Cardiac muscle cell (in vitro differentiated cells and primary cell): Measurements from ENCODE around the gene SPOP. TPM values are rescaled to one million over a fixed set of nuclear protein-coding genes. Genes with fewer than 3 reads are reported as not detected.
"Not testable (repeated sequence)": the region's sequence is repeated elsewhere in the genome, so short reads cannot be mapped to it uniquely, and the experiment has no call there.

Experiments
- DNase-seq, 2 donors: peaks; one replicate each; pipeline versions ENCODE4 v3.0.0 to v3.0.0-alpha.2; 2010 to 2017; ENCODE audit warnings: low read depth in 1 of 2, low spot score in 1 of 2
- H3K27ac ChIP-seq: fragments of 200-600 bp; sonication (generic); 2 replicates; pipeline ENCODE4 v1.5.1; 2016
- H3K27me3 ChIP-seq: fragments of 200-600 bp; sonication (generic); 2 replicates; pipeline ENCODE4 v1.6.0; 2016; ENCODE audit warnings: control low read depth
- H3K36me3 ChIP-seq: fragments of 200-600 bp; sonication (generic); 2 replicates; pipeline ENCODE4 v1.5.1; 2016; ENCODE audit warnings: control low read depth
- H3K4me1 ChIP-seq: fragments of 200-600 bp; sonication (generic); 2 replicates; pipeline ENCODE4 v1.8.1; 2017; ENCODE audit warnings: low read depth, mild to moderate bottlenecking, mixed run types
- H3K4me3 ChIP-seq: fragments of 200-600 bp; sonication (generic); 2 replicates; pipeline ENCODE4 v1.5.1; 2016; ENCODE audit warnings: mild to moderate bottlenecking
- H3K9me3 ChIP-seq: fragments of 200-600 bp; sonication (generic); 2 replicates; pipeline ENCODE4 v1.5.1; 2017; ENCODE audit warnings: low read depth, mild to moderate bottlenecking, control low read depth
- CTCF ChIP-seq: IDR thresholded peaks from 2 replicates; pipeline ENCODE4 v1.5.1; 2012; ENCODE audit warnings: low read depth, mild to moderate bottlenecking, low read length
- polyA plus RNA-seq: library from polyadenylated mRNA; unstranded; fragments of >200 nt; fragmentation: Nextera tagmentation; extraction: Ambion mirVana; gene quantifications from 2 replicates; pipeline ENCODE4 v1.2.1, GENCODE V29; 2016
- total RNA-seq: library from RNA; depleted of rRNA; stranded (reverse); fragments of >200 nt; gene quantifications from 2 replicates; pipeline ENCODE4 v1.2.3, GENCODE V29; 2016

Gene SPOP
- total and polyA plus RNA-seq, 2 experiments from 2014 or later = 54.4 to 111 TPM

DNA sequence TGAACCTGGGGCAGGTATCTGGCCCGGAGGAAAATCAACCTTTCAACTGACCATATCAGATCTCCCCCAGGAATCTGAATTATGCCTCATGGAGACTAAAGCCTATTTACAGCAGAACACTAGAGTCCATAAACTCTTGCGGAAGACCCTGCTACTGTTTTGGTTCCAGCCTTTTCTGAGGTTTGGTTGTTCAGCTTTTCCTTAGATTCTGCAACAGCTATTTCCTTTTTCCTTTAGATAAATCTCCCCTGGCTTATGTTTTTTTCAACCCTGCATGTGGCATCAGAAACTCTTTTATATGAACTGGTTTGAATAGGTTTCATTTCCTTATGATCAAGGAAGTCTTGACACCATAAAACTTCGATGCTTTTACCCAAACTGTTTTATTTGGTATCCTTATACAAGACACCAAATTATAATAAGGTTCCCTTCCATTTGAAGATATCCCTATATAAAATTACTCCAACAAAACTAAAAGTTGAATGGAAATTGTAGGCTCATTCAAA, 13.1 kb downstream of the SPOP start:
- no peak overlapping the region for H3K4me3 ChIP-seq
- no peak for TF ChIP-seq CTCF
- no peaks in the 10 kb centered on the region for H3K27me3 ChIP-seq
- peaks cover 10% of the 10 kb centered on the region for H3K36me3 ChIP-seq
- H3K4me1 ChIP-seq = no peaks in the 10 kb centered on the region
- no peak for DNase-seq
- no peak overlapping the region for H3K27ac ChIP-seq
- peaks cover 5% of the 10 kb centered on the region for H3K9me3 ChIP-seq

DNA sequence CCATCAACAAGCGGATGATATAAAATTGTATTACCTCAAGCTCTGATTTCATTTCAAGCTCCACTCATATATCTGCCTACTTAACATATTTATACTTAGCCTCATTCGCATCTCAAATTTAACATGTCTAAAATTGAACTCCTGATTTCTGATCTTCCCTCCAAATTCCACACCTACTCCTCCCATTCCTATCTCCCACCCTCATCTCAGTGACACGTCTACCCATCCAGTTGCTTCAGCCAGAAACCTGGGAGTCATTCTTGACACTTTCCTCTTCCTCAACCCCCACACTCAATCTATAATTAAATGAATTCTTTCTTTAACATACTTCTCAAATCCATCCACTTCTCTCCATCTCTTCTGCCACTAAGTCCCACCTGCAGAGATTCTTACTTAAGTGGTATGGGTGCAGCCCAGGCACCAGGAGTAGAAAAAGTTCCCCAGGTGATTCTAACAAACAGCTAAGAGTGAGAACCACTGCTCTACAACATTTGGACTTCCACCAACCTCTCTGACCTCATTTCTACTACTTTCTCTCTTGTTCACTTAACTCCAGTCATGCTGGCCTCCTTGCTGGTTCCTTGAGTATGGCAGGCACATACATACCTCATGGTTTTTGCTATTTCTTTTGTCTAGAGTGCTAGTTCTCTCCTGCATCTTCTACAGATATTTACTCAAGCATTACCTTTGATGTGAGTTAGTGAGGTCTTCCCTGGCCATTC, 18.1 kb downstream of the SPOP start:
- H3K4me3 ChIP-seq = no peak overlapping the region
- peaks cover 5% of the 10 kb centered on the region for H3K9me3 ChIP-seq
- H3K27ac ChIP-seq = no peak overlapping the region
- no peak for DNase-seq
- no peaks in the 10 kb centered on the region for H3K4me1 ChIP-seq
- no peak for TF ChIP-seq CTCF
- peaks cover 5% of the 10 kb centered on the region for H3K36me3 ChIP-seq
- H3K27me3 ChIP-seq = no peaks in the 10 kb centered on the region

GRCh38 chr17:49656247-49656646, 21.6 kb downstream of the SPOP start:
- no peak for TF ChIP-seq CTCF
- no peaks in the 10 kb centered on the region for H3K4me1 ChIP-seq

DNA sequence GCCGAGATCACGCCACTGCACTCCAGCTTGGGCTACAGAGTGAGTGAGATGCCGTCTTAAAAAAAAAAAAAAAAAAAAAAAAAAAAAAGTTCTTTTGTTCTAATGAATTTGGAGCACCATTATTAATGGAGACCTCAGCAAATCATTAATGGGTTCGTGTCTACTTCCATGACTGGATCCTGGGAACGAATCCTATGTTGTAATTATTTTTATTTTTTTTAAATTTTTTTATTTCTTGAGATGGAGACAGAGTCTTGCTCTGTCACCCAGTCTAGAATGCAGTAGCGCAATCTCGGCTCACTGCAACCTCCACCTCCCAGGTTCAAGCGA, 30.7 kb downstream of the SPOP start:
- no peaks in the 10 kb centered on the region for H3K9me3 ChIP-seq
- H3K27me3 ChIP-seq = no peaks in the 10 kb centered on the region
- peak overlapping the region; percentile 69 for H3K27ac ChIP-seq
- H3K36me3 ChIP-seq = no peaks in the 10 kb centered on the region
- TF ChIP-seq CTCF = no peak
- H3K4me1 ChIP-seq = peaks cover 21% of the 10 kb centered on the region
- no peak overlapping the region for H3K4me3 ChIP-seq
- no peak for DNase-seq

More at GRCh38 chr17:49656247-49656646, 21.6 kb downstream of the SPOP start:
- Histone ChIP-seq H3K9me3 (no peaks in the 10 kb centered on the region), H3K36me3 (no peaks in the 10 kb centered on the region), H3K27me3 (no peaks in the 10 kb centered on the region), H3K27ac (peak overlapping the region; percentile 82), H3K4me3 (no peak overlapping the region)
- DNase-seq = no peak

DNA sequence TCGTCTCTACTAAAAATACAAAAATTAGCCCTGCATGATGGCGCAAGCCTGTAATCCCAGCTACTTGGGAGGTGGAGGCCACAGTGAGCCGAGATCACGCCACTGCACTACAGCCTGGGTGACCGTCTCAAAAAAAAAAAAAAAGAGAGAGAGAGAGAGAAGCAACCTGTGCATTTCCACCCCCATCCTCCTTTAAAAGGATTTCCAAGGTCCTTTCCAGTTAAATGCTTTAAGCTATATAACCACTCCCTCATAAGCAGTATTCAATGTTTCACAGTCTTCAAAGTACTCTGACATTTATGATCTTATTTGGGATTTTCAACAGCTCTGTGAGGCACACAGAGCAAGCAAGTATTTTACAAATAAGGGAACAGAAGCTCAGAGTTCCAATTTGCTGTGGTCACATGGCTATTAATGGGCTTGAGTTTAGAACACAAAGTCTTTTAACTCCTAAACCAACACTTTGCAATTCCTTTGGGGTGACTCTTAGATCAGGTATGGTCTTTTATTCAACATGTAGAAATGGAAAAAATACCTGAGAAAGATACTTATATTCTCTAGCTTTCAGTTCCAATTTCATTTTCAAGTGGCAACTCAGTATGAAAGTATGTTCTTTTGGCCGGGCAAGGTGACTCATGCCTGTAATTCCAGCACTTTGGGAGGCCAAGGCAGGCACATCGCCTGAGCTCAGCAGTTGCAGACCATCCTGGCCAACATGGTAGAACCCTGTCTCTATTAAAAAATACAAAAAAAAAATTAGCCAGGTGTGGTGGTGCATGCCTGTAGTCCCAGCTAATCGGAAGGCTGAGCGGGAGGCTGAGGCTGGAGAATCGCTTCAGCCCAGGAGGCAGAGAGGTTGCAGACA, 31.3 kb downstream of the SPOP start:
- Histone ChIP-seq H3K27ac (peak overlapping the region; percentile 22), H3K4me3 (no peak overlapping the region)

DNA sequence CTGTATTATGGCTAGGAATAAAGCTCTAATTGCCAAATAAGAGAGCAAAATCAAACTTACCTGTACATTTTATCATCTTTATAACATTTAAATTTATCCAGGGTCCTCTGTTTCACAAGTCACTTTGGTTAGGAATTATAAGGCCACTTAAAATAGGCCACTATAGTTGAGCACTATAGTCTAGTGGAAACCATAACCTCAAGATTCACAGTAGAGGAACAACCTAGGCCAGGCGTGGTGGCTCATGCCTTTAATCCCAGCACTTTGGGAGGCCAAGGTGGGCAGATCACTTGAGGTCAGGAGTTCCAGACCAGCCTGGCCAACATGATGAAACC, 31.9 kb downstream of the SPOP start:
- H3K4me1 ChIP-seq = peaks cover 21% of the 10 kb centered on the region
- not testable (repeated sequence) for H3K36me3 ChIP-seq, H3K27me3 ChIP-seq, DNase-seq, H3K9me3 ChIP-seq, H3K4me3 ChIP-seq
- H3K27ac ChIP-seq = peak overlapping the region; percentile 22

More for the DNA sequence above, 31.3 kb downstream of the SPOP start:
- TF ChIP-seq CTCF = no peak
- no peaks in the 10 kb centered on the region for H3K36me3 ChIP-seq
- H3K27me3 ChIP-seq = no peaks in the 10 kb centered on the region
- peaks cover 21% of the 10 kb centered on the region for H3K4me1 ChIP-seq
- peak in 1 of 2 donors; percentile 58 for DNase-seq
- H3K9me3 ChIP-seq = no peaks in the 10 kb centered on the region
